G401.6 (cell line): ENCODE data around the gene ARHGEF19.
A peak's percentile ranks its signal among the peaks of the same experiment; 100 is the strongest.
"Not testable (repeated sequence)": the region's sequence is repeated elsewhere in the genome, so short reads cannot be mapped to it uniquely, and the experiment has no call there.

Source experiments
- FAIRE-seq: peaks from 2 replicates; lab custom pipeline; 2012; peaks lifted over from hg19 to GRCh38; lab: Jason Lieb, UNC

The ARHGEF19 gene

GRCh38 chr1:16243936-16244649 lies 31.6 kb upstream of the ARHGEF19 start:
- FAIRE-seq: peak; percentile 93

- no peak for FAIRE-seq
These were observed 30.8 kb upstream of the ARHGEF19 start for GRCh38 chr1:16243215-16243610.

GRCh38 chr1:16242556-16243214 lies 30.2 kb upstream of the ARHGEF19 start:
- no peak for FAIRE-seq

GRCh38 chr1:16241221-16241708 lies 28.8 kb upstream of the ARHGEF19 start:
- FAIRE-seq: no peak

- no peak for FAIRE-seq
These were observed 27.6 kb upstream of the ARHGEF19 start for GRCh38 chr1:16239972-16240491.

GRCh38 chr1:16237343-16237830 lies 24.9 kb upstream of the ARHGEF19 start:
- no peak for FAIRE-seq

- FAIRE-seq: peak; percentile 34
These were observed 24.3 kb upstream of the ARHGEF19 start, which contains the start of gene CPLANE2 for GRCh38 chr1:16236511-16237342. CPLANE2 (minus strand) TSS chr1:16237183; CDS start chr1:16236742, 441 bp downstream.

- FAIRE-seq: no peak
These were observed 23.6 kb upstream of the ARHGEF19 start for GRCh38 chr1:16235944-16236510.

- no peak for FAIRE-seq
These were observed 22.9 kb upstream of the ARHGEF19 start for GRCh38 chr1:16235347-16235746.

- no peak for FAIRE-seq
These were observed 21.0 kb upstream of the ARHGEF19 start for GRCh38 chr1:16233431-16233830.

- no peak for FAIRE-seq
These were observed 19.9 kb upstream of the ARHGEF19 start for GRCh38 chr1:16232316-16232710.

- FAIRE-seq: no peak
These were observed 19.2 kb upstream of the ARHGEF19 start for GRCh38 chr1:16231331-16232315.

GRCh38 chr1:16230744-16231143 lies 18.3 kb upstream of the ARHGEF19 start:
- FAIRE-seq: no peak

- no peak for FAIRE-seq
These were observed 17.7 kb upstream of the ARHGEF19 start for GRCh38 chr1:16229976-16230740.

GRCh38 chr1:16226490-16227179 lies 14.2 kb upstream of the ARHGEF19 start:
- no peak for FAIRE-seq

GRCh38 chr1:16226129-16226489 lies 13.7 kb upstream of the ARHGEF19 start:
- no peak for FAIRE-seq

GRCh38 chr1:16224472-16224871 lies 12.0 kb upstream of the ARHGEF19 start:
- FAIRE-seq: no peak

- not testable (repeated sequence) for FAIRE-seq
These were observed 10.3 kb upstream of the ARHGEF19 start for GRCh38 chr1:16222716-16223115.

GRCh38 chr1:16221499-16221898 lies 9.0 kb upstream of the ARHGEF19 start:
- FAIRE-seq: no peak
